ENCODE measurements around the gene BARHL1.

BARHL1 gene

GRCh38 chr9:132602207-132602606 lies 19.8 kb downstream of the BARHL1 start:
- H3K4me3 ChIP-seq (ENCODE audit: low read depth, low read length), result no peak overlapping the region
- DNase-seq (ENCODE audit: low read depth), result no peak
- in situ Hi-C loops (cut with HindIII; ENCODE audit: low sequenced_read_pairs), result no loop called here
- no peak for TF ChIP-seq CTCF (IDR thresholded peaks at IDR 0.05; ENCODE audit: low read depth, low read length, missing control alignments)

- DNase-seq (ENCODE audit: low read depth), result no peak
- no peak for TF ChIP-seq CTCF (IDR thresholded peaks at IDR 0.05; ENCODE audit: low read depth, low read length, missing control alignments)
- no peak overlapping the region for H3K4me3 ChIP-seq (ENCODE audit: low read depth, low read length)
- in situ Hi-C loops (cut with HindIII; ENCODE audit: low sequenced_read_pairs), result no loop called here
Observed at GRCh38 chr9:132605387-132605786, 23.0 kb downstream of the BARHL1 start.

- TF ChIP-seq CTCF (IDR thresholded peaks at IDR 0.05; ENCODE audit: low read depth, low read length, missing control alignments), result no peak
- in situ Hi-C loops (cut with HindIII; ENCODE audit: low sequenced_read_pairs), result no loop called here
Observed at GRCh38 chr9:132606066-132606465, 23.7 kb downstream of the BARHL1 start.

GRCh38 chr9:132609184-132609583 lies 26.8 kb downstream of the BARHL1 start:
- no peak for DNase-seq (ENCODE audit: low read depth)
- in situ Hi-C loops (cut with HindIII; ENCODE audit: low sequenced_read_pairs), result no loop called here
- no peak for TF ChIP-seq CTCF (IDR thresholded peaks at IDR 0.05; ENCODE audit: low read depth, low read length, missing control alignments)
- H3K4me3 ChIP-seq (ENCODE audit: low read depth, low read length), result no peak overlapping the region

More at GRCh38 chr9:132606066-132606465, 23.7 kb downstream of the BARHL1 start:
- H3K4me3 ChIP-seq (ENCODE audit: low read depth, low read length), result no peak overlapping the region
- no peak for DNase-seq (ENCODE audit: low read depth)

- TF ChIP-seq CTCF (IDR thresholded peaks at IDR 0.05; ENCODE audit: low read depth, low read length, missing control alignments), result no peak
- peak; percentile 49 for DNase-seq (ENCODE audit: low read depth)
Observed at GRCh38 chr9:132609829-132610228, 27.4 kb downstream of the BARHL1 start.

GRCh38 chr9:132610661-132611060 lies 28.3 kb downstream of the BARHL1 start:
- in situ Hi-C loops (cut with HindIII; ENCODE audit: low sequenced_read_pairs), result no loop called here
- no peak for TF ChIP-seq CTCF (IDR thresholded peaks at IDR 0.05; ENCODE audit: low read depth, low read length, missing control alignments)
- no peak for DNase-seq (ENCODE audit: low read depth)
- H3K4me3 ChIP-seq (ENCODE audit: low read depth, low read length), result no peak overlapping the region

More at GRCh38 chr9:132609829-132610228, 27.4 kb downstream of the BARHL1 start:
- in situ Hi-C loops (cut with HindIII; ENCODE audit: low sequenced_read_pairs), result no loop called here
- no peak overlapping the region for H3K4me3 ChIP-seq (ENCODE audit: low read depth, low read length)

GRCh38 chr9:132614324-132614723 lies 31.9 kb downstream of the BARHL1 start:
- H3K4me3 ChIP-seq (ENCODE audit: low read depth, low read length), result no peak overlapping the region
- in situ Hi-C loops (cut with HindIII; ENCODE audit: low sequenced_read_pairs), result no loop called here
- TF ChIP-seq CTCF (IDR thresholded peaks at IDR 0.05; ENCODE audit: low read depth, low read length, missing control alignments), result no peak
- DNase-seq (ENCODE audit: low read depth), result no peak

All from astrocyte of the cerebellum (primary cell).